K562 (cell line): ENCODE measurements around the gene LZTR1. TPM values are rescaled to one million over a fixed set of nuclear protein-coding genes. Genes with fewer than 3 reads are reported as not detected.

ENCODE experiments used
- CHD7 ChIP-seq: fragments of 200-600 bp; sonication (generic); IDR thresholded peaks from one replicate; pipeline ENCODE4 v1.6.1; 2012; ENCODE audit warnings: mild to moderate bottlenecking, low read depth, low read length, inconsistent platforms
- RBM22 ChIP-seq: fragments of 200-400 bp; formaldehyde crosslinking; IDR thresholded peaks from 2 replicates; pipeline ENCODE4 v1.6.1; 2018; ENCODE audit warnings: low read length, low read depth; ENCODE audit not compliant: poor library complexity, severe bottlenecking
- ZFP30 ChIP-seq: fragments of 250-450 bp; sonication (Bioruptor Pico); IDR thresholded peaks from 2 replicates; pipeline ENCODE4 v1.8.0; 2022; ENCODE audit warnings: moderate library complexity, mild to moderate bottlenecking, inconsistent platforms, borderline replicate concordance
- ZNF324 ChIP-seq: fragments of 250-450 bp; sonication (Bioruptor Pico); IDR thresholded peaks from 2 replicates; pipeline ENCODE4 v1.4.0; 2020; ENCODE audit warnings: mild to moderate bottlenecking
- ZNF561 ChIP-seq: fragments of 450-650 bp; formaldehyde crosslinking; conservative IDR thresholded peaks from 2 replicates; pipeline ENCODE4 v1.4.0; 2020; ENCODE audit warnings: mild to moderate bottlenecking, moderate library complexity
- polyA plus RNA-seq, 8 experiments: library from polyadenylated mRNA; depleted of rRNA in 4 of 8; stranded (reverse) in 5 of 8; unstranded in 3 of 8; fragments of >200 nt; fragmentation: Nextera tagmentation in 2 of 8; fragmentation: Illumina TruSeq in 1 of 8; extraction: Ambion mirVana in 2 of 8; extraction: Trizol in 1 of 8; gene quantifications; 2 replicates each; pipeline versions ENCODE4 v1.2.1 to v1.2.3, GENCODE V29; 2011 to 2014; ENCODE audit warnings: inconsistent platforms in 1 of 8, missing spikeins in 1 of 8
- total RNA-seq, 7 experiments: library from RNA; depleted of rRNA in 6 of 7; stranded (reverse); fragments of >200 nt in 6 of 7; fragmentation: Illumina TruSeq in 2 of 7; extraction: Trizol in 2 of 7; gene quantifications; 2 replicates each; pipeline versions ENCODE4 v1.2.1 to v1.2.3, GENCODE V29; 2011 to 2021; ENCODE audit warnings: low replicate concordance in 1 of 7
- TF ChIP-seq, protein P1 (sequence below): fragments of 250-450 bp; sonication (Bioruptor Pico); IDR thresholded peaks from 2 replicates; pipeline ENCODE4 v1.4.0; 2020
- TF ChIP-seq, protein P2 (sequence below), 2 experiments: fragments of 450-650 bp in 1 of 2; sonication (generic) in 1 of 2; formaldehyde crosslinking in 1 of 2; IDR thresholded peaks in 1 of 2; conservative IDR thresholded peaks in 1 of 2; 2 replicates each; pipeline versions ENCODE4 v1.6.1 to v1.8.1; 2016 to 2023; ENCODE audit warnings: mild to moderate bottlenecking in 2 of 2, moderate library complexity in 2 of 2, inconsistent platforms in 1 of 2, missing genetic modification reagents in 1 of 2

LZTR1 gene
- total and polyA plus RNA-seq, 9 of the 15 experiments (the other 6 are each of a cell fraction or from before 2014, with no cell fraction given) = 2.2 to 135 (median 63.0) TPM

- 0 out of 2 replicates have a peak, but pooled peaks have one; percentile 68 for TF ChIP-seq ZFP30
- peak; percentile 13 for TF ChIP-seq CHD7
- TF ChIP-seq, protein P1, sequence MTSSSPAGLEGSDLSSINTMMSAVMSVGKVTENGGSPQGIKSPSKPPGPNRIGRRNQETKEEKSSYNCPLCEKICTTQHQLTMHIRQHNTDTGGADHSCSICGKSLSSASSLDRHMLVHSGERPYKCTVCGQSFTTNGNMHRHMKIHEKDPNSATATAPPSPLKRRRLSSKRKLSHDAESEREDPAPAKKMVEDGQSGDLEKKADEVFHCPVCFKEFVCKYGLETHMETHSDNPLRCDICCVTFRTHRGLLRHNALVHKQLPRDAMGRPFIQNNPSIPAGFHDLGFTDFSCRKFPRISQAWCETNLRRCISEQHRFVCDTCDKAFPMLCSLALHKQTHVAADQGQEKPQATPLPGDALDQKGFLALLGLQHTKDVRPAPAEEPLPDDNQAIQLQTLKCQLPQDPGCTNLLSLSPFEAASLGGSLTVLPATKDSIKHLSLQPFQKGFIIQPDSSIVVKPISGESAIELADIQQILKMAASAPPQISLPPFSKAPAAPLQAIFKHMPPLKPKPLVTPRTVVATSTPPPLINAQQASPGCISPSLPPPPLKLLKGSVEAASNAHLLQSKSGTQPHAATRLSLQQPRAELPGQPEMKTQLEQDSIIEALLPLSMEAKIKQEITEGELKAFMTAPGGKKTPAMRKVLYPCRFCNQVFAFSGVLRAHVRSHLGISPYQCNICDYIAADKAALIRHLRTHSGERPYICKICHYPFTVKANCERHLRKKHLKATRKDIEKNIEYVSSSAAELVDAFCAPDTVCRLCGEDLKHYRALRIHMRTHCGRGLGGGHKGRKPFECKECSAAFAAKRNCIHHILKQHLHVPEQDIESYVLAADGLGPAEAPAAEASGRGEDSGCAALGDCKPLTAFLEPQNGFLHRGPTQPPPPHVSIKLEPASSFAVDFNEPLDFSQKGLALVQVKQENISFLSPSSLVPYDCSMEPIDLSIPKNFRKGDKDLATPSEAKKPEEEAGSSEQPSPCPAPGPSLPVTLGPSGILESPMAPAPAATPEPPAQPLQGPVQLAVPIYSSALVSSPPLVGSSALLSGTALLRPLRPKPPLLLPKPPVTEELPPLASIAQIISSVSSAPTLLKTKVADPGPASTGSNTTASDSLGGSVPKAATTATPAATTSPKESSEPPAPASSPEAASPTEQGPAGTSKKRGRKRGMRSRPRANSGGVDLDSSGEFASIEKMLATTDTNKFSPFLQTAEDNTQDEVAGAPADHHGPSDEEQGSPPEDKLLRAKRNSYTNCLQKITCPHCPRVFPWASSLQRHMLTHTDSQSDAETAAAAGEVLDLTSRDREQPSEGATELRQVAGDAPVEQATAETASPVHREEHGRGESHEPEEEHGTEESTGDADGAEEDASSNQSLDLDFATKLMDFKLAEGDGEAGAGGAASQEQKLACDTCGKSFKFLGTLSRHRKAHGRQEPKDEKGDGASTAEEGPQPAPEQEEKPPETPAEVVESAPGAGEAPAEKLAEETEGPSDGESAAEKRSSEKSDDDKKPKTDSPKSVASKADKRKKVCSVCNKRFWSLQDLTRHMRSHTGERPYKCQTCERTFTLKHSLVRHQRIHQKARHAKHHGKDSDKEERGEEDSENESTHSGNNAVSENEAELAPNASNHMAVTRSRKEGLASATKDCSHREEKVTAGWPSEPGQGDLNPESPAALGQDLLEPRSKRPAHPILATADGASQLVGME (CRISPR knock-in tag) = peak; percentile 21; the same call in 1 of the 2 replicates
- no peak; the same call in 1 of the 2 replicates for TF ChIP-seq ZNF561 (CRISPR knock-in tag)
- TF ChIP-seq RBM22 = no peak
- TF ChIP-seq ZNF324 = no peak
- TF ChIP-seq, protein P2, sequence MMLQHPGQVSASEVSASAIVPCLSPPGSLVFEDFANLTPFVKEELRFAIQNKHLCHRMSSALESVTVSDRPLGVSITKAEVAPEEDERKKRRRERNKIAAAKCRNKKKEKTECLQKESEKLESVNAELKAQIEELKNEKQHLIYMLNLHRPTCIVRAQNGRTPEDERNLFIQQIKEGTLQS (IDR thresholded peaks at IDR 0.05) = no peak
- TF ChIP-seq, protein P2 (CRISPR knock-in tag; conservative IDR thresholded peaks at IDR 0.05) = no peak
Observed at GRCh38 chr22:20997536-20998257, 15.6 kb downstream of the LZTR1 start (continued).
